Measurements from ENCODE around the gene GPR155. TPM values are rescaled to one million over a fixed set of nuclear protein-coding genes. Genes with fewer than 3 reads are reported as not detected.

Gene GPR155
- total RNA-seq, 4 donors from 2014 or later = 28.8 to 43.2 (median 39.1) TPM

GRCh38 chr2:174403628-174404027, 83.2 kb downstream of the GPR155 start:
- H3K27ac ChIP-seq (replicated peaks in 1 of 4) = no peak overlapping the region
- TF ChIP-seq POLR2AphosphoS5 (IDR thresholded peaks at IDR 0.05) (no peak), CTCF (IDR thresholded peaks at IDR 0.05) (no peak), EP300 (IDR thresholded peaks at IDR 0.05) (no peak), POLR2A (IDR thresholded peaks at IDR 0.05; ENCODE audit: low read depth) (no peak)
- no peak for DNase-seq (ENCODE audit: extremely low spot score)
- intact Hi-C loops (cut with DNase I) = no loop called here
- no peak overlapping the region for H3K4me3 ChIP-seq
- no peaks in the 10 kb centered on the region for H3K4me1 ChIP-seq
- H3K9me3 ChIP-seq = no peaks in the 10 kb centered on the region
- H3K27me3 ChIP-seq = no peaks in the 10 kb centered on the region
- H3K36me3 ChIP-seq = peaks cover 7 to 36% (median 22%) of the 10 kb centered on the region in 4 donors

GRCh38 chr2:174400853-174401252, 86.0 kb downstream of the GPR155 start:
- peaks cover 7 to 36% (median 22%) of the 10 kb centered on the region in 4 donors for H3K36me3 ChIP-seq
- no peaks in the 10 kb centered on the region for H3K9me3 ChIP-seq
- H3K27ac ChIP-seq (replicated peaks in 1 of 4) = no peak overlapping the region
- no peak for DNase-seq (ENCODE audit: extremely low spot score)
- TF ChIP-seq POLR2AphosphoS5 (IDR thresholded peaks at IDR 0.05) = no peak
- no peak for TF ChIP-seq POLR2A (IDR thresholded peaks at IDR 0.05; ENCODE audit: low read depth)
- no peak for TF ChIP-seq CTCF (IDR thresholded peaks at IDR 0.05)
- no peaks in the 10 kb centered on the region for H3K27me3 ChIP-seq
- H3K4me3 ChIP-seq = no peak overlapping the region
- intact Hi-C loops (cut with DNase I) = no loop called here
- H3K4me1 ChIP-seq = peaks cover 7 to 14% (median 9%) of the 10 kb centered on the region in 4 donors

GRCh38 chr2:174399171-174399570, 87.7 kb downstream of the GPR155 start:
- Histone ChIP-seq H3K4me1 (peaks cover 13 to 21% (median 15%) of the 10 kb centered on the region in 4 donors), H3K27ac (replicated peaks in 1 of 4) (no peak overlapping the region), H3K27me3 (no peaks in the 10 kb centered on the region), H3K4me3 (no peak overlapping the region), H3K36me3 (peaks cover 7 to 35% (median 22%) of the 10 kb centered on the region in 4 donors), H3K9me3 (no peaks in the 10 kb centered on the region)
- 88% methylated on average over 1 of the region's 1 CpG for WGBS
- DNase-seq (ENCODE audit: extremely low spot score) = no peak
- intact Hi-C loops (cut with DNase I) = no loop called here
- TF ChIP-seq CTCF (IDR thresholded peaks at IDR 0.05) (no peak), EP300 (IDR thresholded peaks at IDR 0.05) (no peak), POLR2A (IDR thresholded peaks at IDR 0.05; ENCODE audit: low read depth) (no peak)

GRCh38 chr2:174397773-174398172, 89.1 kb downstream of the GPR155 start:
- DNase-seq (ENCODE audit: extremely low spot score) = no peak
- intact Hi-C loops (cut with DNase I) = no loop called here
- 76% methylated on average over 3 of the region's 3 CpGs for WGBS

More at GRCh38 chr2:174397773-174398172, 89.1 kb downstream of the GPR155 start:
- H3K27ac ChIP-seq (replicated peaks in 1 of 4) = no peak overlapping the region
- H3K4me1 ChIP-seq = peaks cover 27 to 35% (median 29%) of the 10 kb centered on the region in 4 donors
- H3K27me3 ChIP-seq = no peaks in the 10 kb centered on the region
- TF ChIP-seq POLR2A (IDR thresholded peaks at IDR 0.05; ENCODE audit: low read depth) (no peak), POLR2AphosphoS5 (IDR thresholded peaks at IDR 0.05) (no peak), CTCF (IDR thresholded peaks at IDR 0.05) (no peak)
- H3K4me3 ChIP-seq = no peak overlapping the region
- H3K9me3 ChIP-seq = no peaks in the 10 kb centered on the region
- H3K36me3 ChIP-seq = peaks cover 7 to 26% (median 17%) of the 10 kb centered on the region in 4 donors
